Posterior vena cava (tissue), 2 donors: Measurements from ENCODE around the gene METTL16. TPM values are rescaled to one million over a fixed set of nuclear protein-coding genes. Genes with fewer than 3 reads are reported as not detected.

Experiments
- DNase-seq: peaks from one replicate; pipeline ENCODE4 v3.0.0-alpha.2; 2020; ENCODE audit warnings: low spot score
- intact Hi-C, 2 donors: fragments of 100-400 bp; cut with DNase I; formaldehyde crosslinking; loops; one replicate each; pipeline versions ENCODE4 v1.14.1 to v1.14.2; 2022 to 2023
- total RNA-seq, 2 donors: library from RNA; stranded (reverse); fragmentation: NEBNext Ultra II Directional; extraction: Animal tissue kit (Norgen Biotek cat#: 25700); gene quantifications; one replicate each; pipeline ENCODE4 v1.2.1, GENCODE V29; 2021
- donor health status: DM: yes; HTN: yes; CAD: no.
- donor health status: DM: yes; HTN: yes; CAD: no.

Gene METTL16
- total RNA-seq, 2 donors from 2014 or later, result 27.6 to 29.4 TPM

- peak; percentile 99 for DNase-seq
- intact Hi-C loops, result no loop called here
Measured at GRCh38 chr17:2399572-2400473, 111.9 kb downstream of the METTL16 start.

GRCh38 chr17:2398655-2399571 is 112.8 kb downstream of the METTL16 start:
- peak; percentile 87 for DNase-seq
- intact Hi-C loops, result no loop called here

- DNase-seq, result no peak
- intact Hi-C loops, result no loop called here
Measured at GRCh38 chr17:2398182-2398581, 113.5 kb downstream of the METTL16 start.

GRCh38 chr17:2397247-2398171 is 114.2 kb downstream of the METTL16 start:
- DNase-seq, result no peak
- intact Hi-C loops, result no loop called here

- intact Hi-C loops, result no loop called here
- DNase-seq, result peak; percentile 98
Measured at GRCh38 chr17:2396568-2397246, 115.0 kb downstream of the METTL16 start.

- intact Hi-C loops, result no loop called here
- DNase-seq, result no peak
Measured at GRCh38 chr17:2396192-2396567, 115.5 kb downstream of the METTL16 start.

- DNase-seq, result peak; percentile 83
Measured at GRCh38 chr17:2395258-2396181, 116.2 kb downstream of the METTL16 start.

GRCh38 chr17:2394775-2395201 is 116.9 kb downstream of the METTL16 start:
- peak; percentile 73 for DNase-seq
- intact Hi-C loops, result no loop called here

More at GRCh38 chr17:2395258-2396181, 116.2 kb downstream of the METTL16 start:
- intact Hi-C loops, result no loop called here

GRCh38 chr17:2393954-2394749 is 117.5 kb downstream of the METTL16 start:
- intact Hi-C loops, result no loop called here
- peak; percentile 81 for DNase-seq

GRCh38 chr17:2393174-2393953 is 118.3 kb downstream of the METTL16 start:
- intact Hi-C loops, result no loop called here
- peak; percentile 97 for DNase-seq

- intact Hi-C loops, result no loop called here
- DNase-seq, result peak; percentile 99
Measured at GRCh38 chr17:2392252-2393173, 119.2 kb downstream of the METTL16 start.

GRCh38 chr17:2391597-2392251 is 120.0 kb downstream of the METTL16 start:
- intact Hi-C loops, result no loop called here
- DNase-seq, result peak; percentile 69

GRCh38 chr17:2390199-2390836 is 121.4 kb downstream of the METTL16 start:
- intact Hi-C loops, result no loop called here
- DNase-seq, result peak; percentile 88

- DNase-seq, result no peak
- intact Hi-C loops, result no loop called here
Measured at GRCh38 chr17:2388683-2389055, 123.0 kb downstream of the METTL16 start.
